ENCODE data around the gene PCNX2. TPM values are rescaled to one million over a fixed set of nuclear protein-coding genes. Genes with fewer than 3 reads are reported as not detected.

The PCNX2 gene
- total RNA-seq, 1 experiment from 2014 or later: 18.6 TPM

- BruUV-seq (replicated peaks): no TSS peak
- POLR2A ChIA-PET (ENCODE audit: unreplicated experiment): interaction anchor here (0.7 kb wide), 1 partner anchor 818 kb away, joined by 3 read pairs; no protein-coding TSS in a partner anchor
- Histone ChIP-seq H3K27ac (no peak overlapping the region), H3K4me1 (replicated peaks; ENCODE audit: insufficient read depth) (no peaks in the 10 kb centered on the region), H3F3A (ENCODE audit: insufficient read depth, low read depth) (no peaks in the 10 kb centered on the region), H3K9me2 (ENCODE audit: insufficient read depth) (no peaks in the 10 kb centered on the region), H3K9me3 (ENCODE audit: insufficient read depth, low read depth) (no peaks in the 10 kb centered on the region), H3K4me3 (no peak overlapping the region), H2AFZ (no peak overlapping the region), H4K20me1 (ENCODE audit: insufficient read depth) (no peaks in the 10 kb centered on the region), H3K4me2 (no peak overlapping the region), H3K36me3 (ENCODE audit: low read depth) (no peaks in the 10 kb centered on the region), H3K27me3 (ENCODE audit: insufficient read depth, low read depth) (no peaks in the 10 kb centered on the region), H3K79me2 (ENCODE audit: low read depth) (no peaks in the 10 kb centered on the region)
- DNase-seq: no peak
- intact Hi-C loops (cut with micrococcal nuclease; ENCODE audit: unreplicated experiment): no loop called here
- no peak for TF ChIP-seq CTCF (conservative IDR thresholded peaks at IDR 0.05)
- no peak for TF ChIP-seq EZH2 (IDR thresholded peaks at IDR 0.05; ENCODE audit: low read depth)
- CTCF ChIA-PET: no interaction called here
Observed at GRCh38 chr1:233224311-233224710, 71.2 kb downstream of the PCNX2 start.

- no peaks in the 10 kb centered on the region for H3K9me2 ChIP-seq (ENCODE audit: insufficient read depth)
- no peaks in the 10 kb centered on the region for H4K20me1 ChIP-seq (ENCODE audit: insufficient read depth)
- no peak for TF ChIP-seq CTCF (conservative IDR thresholded peaks at IDR 0.05)
- TF ChIP-seq EZH2 (IDR thresholded peaks at IDR 0.05; ENCODE audit: low read depth): no peak
- no peaks in the 10 kb centered on the region for H3K9me3 ChIP-seq (ENCODE audit: insufficient read depth, low read depth)
- no peaks in the 10 kb centered on the region for H3K4me1 ChIP-seq (replicated peaks; ENCODE audit: insufficient read depth)
- no peak overlapping the region for H3K4me3 ChIP-seq
- no peak overlapping the region for H2AFZ ChIP-seq
- POLR2A ChIA-PET (ENCODE audit: unreplicated experiment): no interaction called here
- H3K27ac ChIP-seq: no peak overlapping the region
- no peaks in the 10 kb centered on the region for H3K27me3 ChIP-seq (ENCODE audit: insufficient read depth, low read depth)
- DNase-seq: no peak
- H3K36me3 ChIP-seq (ENCODE audit: low read depth): no peaks in the 10 kb centered on the region
- BruUV-seq (replicated peaks): no TSS peak
- no peak overlapping the region for H3K4me2 ChIP-seq
- H3F3A ChIP-seq (ENCODE audit: insufficient read depth, low read depth): no peaks in the 10 kb centered on the region
- intact Hi-C loops (cut with micrococcal nuclease; ENCODE audit: unreplicated experiment): no loop called here
- H3K79me2 ChIP-seq (ENCODE audit: low read depth): no peaks in the 10 kb centered on the region
- CTCF ChIA-PET: no interaction called here
Observed at GRCh38 chr1:233217832-233218231, 77.7 kb downstream of the PCNX2 start.

GRCh38 chr1:233216009-233216408 lies 79.5 kb downstream of the PCNX2 start:
- Histone ChIP-seq H4K20me1 (ENCODE audit: insufficient read depth) (no peaks in the 10 kb centered on the region), H2AFZ (no peak overlapping the region), H3K4me3 (no peak overlapping the region), H3K27ac (no peak overlapping the region), H3K9me3 (ENCODE audit: insufficient read depth, low read depth) (no peaks in the 10 kb centered on the region), H3K79me2 (ENCODE audit: low read depth) (no peaks in the 10 kb centered on the region), H3K9me2 (ENCODE audit: insufficient read depth) (no peaks in the 10 kb centered on the region), H3K4me1 (replicated peaks; ENCODE audit: insufficient read depth) (no peaks in the 10 kb centered on the region), H3K27me3 (ENCODE audit: insufficient read depth, low read depth) (no peaks in the 10 kb centered on the region), H3K4me2 (no peak overlapping the region), H3K36me3 (ENCODE audit: low read depth) (no peaks in the 10 kb centered on the region), H3F3A (ENCODE audit: insufficient read depth, low read depth) (no peaks in the 10 kb centered on the region)
- no TSS peak for BruUV-seq (replicated peaks)
- intact Hi-C loops (cut with micrococcal nuclease; ENCODE audit: unreplicated experiment): no loop called here
- POLR2A ChIA-PET (ENCODE audit: unreplicated experiment): no interaction called here
- TF ChIP-seq EZH2 (IDR thresholded peaks at IDR 0.05; ENCODE audit: low read depth): no peak
- TF ChIP-seq CTCF (conservative IDR thresholded peaks at IDR 0.05): no peak
- CTCF ChIA-PET: no interaction called here
- no peak for DNase-seq

Data from PC-9 (cell line).